Measurements from ENCODE around the gene SYNJ2.

- no peak for TF ChIP-seq POLR2A (IDR thresholded peaks at IDR 0.05; ENCODE audit: low read depth, low read length)
- no peak for TF ChIP-seq TAF1 (IDR thresholded peaks at IDR 0.05; ENCODE audit: low read depth, low read length)
- TF ChIP-seq POLR2AphosphoS5 (IDR thresholded peaks at IDR 0.05; ENCODE audit: low read depth, low read length), result no peak
- TF ChIP-seq SPI1 (IDR thresholded peaks at IDR 0.05; ENCODE audit: low read depth, low read length), result no peak
- TF ChIP-seq PAX5 (IDR thresholded peaks at IDR 0.05; ENCODE audit: insufficient read depth, low read length, severe bottlenecking), result no peak
These were observed 48.1 kb downstream of the SYNJ2 start for GRCh38 chr6:158029668-158030230.

Data from GM12891 (cell line).